Right kidney (tissue), 9 donors: Measurements from ENCODE around the gene VPS26B.
"Not testable (repeated sequence)": the region's sequence is repeated elsewhere in the genome, so short reads cannot be mapped to it uniquely, and the experiment has no call there.

Experiments
- DNase-seq: peaks from one replicate; pipeline ENCODE4 v3.0.0-alpha.2; 2016
- long read RNA-seq, 8 donors: transcript quantifications; one replicate each; lab custom pipeline, GENCODE V29; 2026

VPS26B gene
- long read RNA-seq, donor 1, transcript VPS26B-206 (2 exons, 2,073 nt): minor isoform, 5 of 24 reads
- long read RNA-seq, donor 1, transcript VPS26B-201 (6 exons, 3,691 nt): major isoform, 16 of 24 reads
- long read RNA-seq, donor 1, partial matches to known transcripts: 0 of 24 reads
- long read RNA-seq, donor 1, other reads (novel, unspliced or antisense): 0 of 24 reads
- long read RNA-seq, donor 2, transcript VPS26B-201 (6 exons, 3,691 nt): major isoform, 7 of 15 reads
- long read RNA-seq, donor 2, partial matches to known transcripts: 5 of 15 reads
- long read RNA-seq, donor 2, other reads (novel, unspliced or antisense): 0 of 15 reads
- long read RNA-seq, donor 3, transcript VPS26B-201 (6 exons, 3,691 nt): major isoform, 9 of 15 reads
- long read RNA-seq, donor 3, partial matches to known transcripts: 0 of 15 reads
- long read RNA-seq, donor 3, other reads (novel, unspliced or antisense): 0 of 15 reads
- long read RNA-seq, donor 4, transcript VPS26B-206 (2 exons, 2,073 nt): minor isoform, 6 of 17 reads
- long read RNA-seq, donor 4, transcript VPS26B-201 (6 exons, 3,691 nt): major isoform, 10 of 17 reads
- long read RNA-seq, donor 4, partial matches to known transcripts: 0 of 17 reads
- long read RNA-seq, donor 4, other reads (novel, unspliced or antisense): 0 of 17 reads
- long read RNA-seq, donor 5, transcript VPS26B-206 (2 exons, 2,073 nt): minor isoform, 8 of 18 reads
- long read RNA-seq, donor 5, transcript VPS26B-201 (6 exons, 3,691 nt): major isoform, 9 of 18 reads
- long read RNA-seq, donor 5, partial matches to known transcripts: 0 of 18 reads
- long read RNA-seq, donor 5, other reads (novel, unspliced or antisense): 0 of 18 reads
- long read RNA-seq, donor 6, transcript VPS26B-206 (2 exons, 2,073 nt): minor isoform, 6 of 30 reads
- long read RNA-seq, donor 6, transcript VPS26B-201 (6 exons, 3,691 nt): major isoform, 12 of 30 reads
- long read RNA-seq, donor 6, partial matches to known transcripts: 12 of 30 reads
- long read RNA-seq, donor 6, other reads (novel, unspliced or antisense): 0 of 30 reads
- long read RNA-seq, donor 7, transcript VPS26B-206 (2 exons, 2,073 nt): minor isoform, 9 of 54 reads
- long read RNA-seq, donor 7, transcript VPS26B-201 (6 exons, 3,691 nt): major isoform, 15 of 54 reads
- long read RNA-seq, donor 7, partial matches to known transcripts: 29 of 54 reads
- long read RNA-seq, donor 7, other reads (novel, unspliced or antisense): 0 of 54 reads
- long read RNA-seq, donor 8, transcript VPS26B-201 (6 exons, 3,691 nt): major isoform, 11 of 22 reads
- long read RNA-seq, donor 8, partial matches to known transcripts: 7 of 22 reads
- long read RNA-seq, donor 8, other reads (novel, unspliced or antisense): 0 of 22 reads

DNA sequence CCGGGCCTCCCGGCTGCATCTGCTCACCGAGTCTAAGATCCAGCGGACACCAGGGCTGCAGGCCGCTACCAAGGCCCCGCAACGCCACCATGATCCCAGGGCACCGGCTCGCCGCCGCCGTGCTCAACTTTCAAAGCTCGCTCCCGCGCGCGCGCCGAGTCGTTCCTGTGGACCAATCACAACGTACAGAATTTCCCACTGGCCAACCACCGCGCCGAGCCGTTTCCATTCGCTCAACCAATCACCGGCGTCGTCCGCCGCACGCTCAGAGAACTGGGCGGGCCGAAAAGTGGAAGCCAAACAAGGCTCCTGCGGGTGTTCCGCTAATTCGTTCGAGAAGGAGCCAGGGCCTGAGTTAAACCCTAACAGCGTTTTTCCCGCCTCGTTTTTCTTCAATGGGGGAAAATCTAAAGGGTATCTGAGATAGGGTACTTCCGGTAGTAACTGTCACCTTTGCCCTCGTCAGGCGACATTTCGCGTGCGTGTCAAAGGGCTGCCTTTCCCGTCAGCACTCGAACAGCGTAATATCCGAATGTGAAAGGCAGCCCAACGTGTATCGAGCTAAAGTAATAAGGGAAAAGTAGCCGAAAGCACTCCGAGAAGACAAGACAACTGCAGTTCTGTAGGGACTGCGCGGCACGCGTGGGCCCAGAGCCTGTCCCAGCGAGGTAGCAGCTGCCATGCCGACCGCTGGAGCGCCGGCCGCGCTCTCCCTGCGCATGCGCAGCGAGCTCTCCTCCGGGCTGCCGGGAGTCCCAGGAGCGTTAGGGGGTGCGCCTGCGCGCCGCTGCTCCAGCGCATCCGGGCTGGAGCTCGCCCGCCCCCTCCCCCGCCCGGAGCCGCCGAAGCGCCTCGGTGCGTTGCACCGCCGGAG is at the start of gene VPS26B, which contains the start of gene NCAPD3:
VPS26B (plus strand) TSS at position 836 of the 874 bp plus-strand sequence. CDS start 452 bp downstream, outside the sequence.
NCAPD3 (minus strand) TSS at position 132 of the 874 bp plus-strand sequence; CDS start at position 91, 41 bp downstream.
- peak; percentile 99 for DNase-seq

DNA sequence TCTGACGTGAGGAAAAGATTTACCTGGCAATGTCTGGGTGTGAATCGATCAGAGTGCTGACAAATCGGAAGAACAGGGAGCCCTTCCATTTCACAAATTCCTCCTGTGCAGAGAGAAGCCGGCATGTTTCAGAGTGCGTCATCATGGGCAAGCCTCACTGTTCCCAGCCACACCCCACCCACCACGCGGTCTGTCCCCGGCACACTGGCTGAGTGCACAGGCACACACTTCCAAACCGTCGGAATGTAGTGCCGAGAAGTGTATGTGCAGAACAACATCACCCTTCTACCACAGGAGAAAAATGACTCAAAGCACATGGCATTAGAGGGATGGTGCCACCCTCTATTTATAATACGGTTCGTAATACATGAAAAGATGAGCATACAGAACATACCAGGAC is 48.2 kb upstream of the VPS26B start:
- no peak for DNase-seq

DNA sequence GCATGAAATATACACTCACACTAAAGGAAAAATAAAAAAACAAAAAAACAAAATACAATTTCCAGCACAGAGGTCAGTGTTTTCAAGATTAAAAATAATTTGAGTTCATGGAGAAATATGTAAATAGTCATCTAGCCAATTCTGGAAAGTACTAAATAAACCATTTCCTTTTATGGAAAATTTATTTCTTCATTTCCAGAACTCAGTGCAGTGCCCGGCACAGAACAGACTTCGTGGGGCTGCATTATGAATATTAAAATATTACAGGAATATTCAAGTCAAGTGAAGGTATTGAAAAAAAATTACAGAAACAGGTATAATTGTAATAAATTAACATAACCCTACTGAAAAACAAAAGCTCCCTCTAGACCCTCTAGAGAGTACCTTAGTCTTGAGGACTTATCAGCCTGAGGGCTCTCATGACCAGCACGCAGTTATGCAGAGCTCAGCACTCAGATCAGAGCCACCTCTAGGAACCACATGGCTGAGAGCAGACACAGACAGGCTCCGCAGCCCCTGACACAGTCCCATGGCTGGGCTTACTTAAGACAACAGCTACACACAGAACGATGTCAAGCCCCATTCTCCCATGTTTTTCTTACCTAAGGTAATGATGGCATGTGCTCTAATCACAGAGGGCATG is 46.3 kb upstream of the VPS26B start:
- DNase-seq: no peak

DNA sequence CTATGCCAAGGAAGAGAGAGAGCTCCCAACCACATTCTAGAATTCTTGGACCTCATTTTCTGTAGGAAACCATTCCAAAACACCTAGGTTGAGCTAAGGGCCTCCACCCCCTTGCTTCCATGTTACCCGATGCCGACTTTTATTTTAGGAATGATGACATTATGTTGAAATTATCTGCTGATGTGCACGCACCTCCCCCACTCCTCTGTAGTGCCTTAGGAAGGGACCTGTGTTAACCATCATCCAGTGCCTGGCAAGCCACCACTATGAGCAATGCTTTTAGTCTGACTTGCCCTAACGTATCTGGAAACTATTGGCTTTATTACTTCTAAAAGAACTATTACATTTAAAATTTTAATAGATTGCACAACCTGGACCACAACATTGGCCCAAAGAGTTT is 42.8 kb upstream of the VPS26B start:
- DNase-seq: no peak

DNA sequence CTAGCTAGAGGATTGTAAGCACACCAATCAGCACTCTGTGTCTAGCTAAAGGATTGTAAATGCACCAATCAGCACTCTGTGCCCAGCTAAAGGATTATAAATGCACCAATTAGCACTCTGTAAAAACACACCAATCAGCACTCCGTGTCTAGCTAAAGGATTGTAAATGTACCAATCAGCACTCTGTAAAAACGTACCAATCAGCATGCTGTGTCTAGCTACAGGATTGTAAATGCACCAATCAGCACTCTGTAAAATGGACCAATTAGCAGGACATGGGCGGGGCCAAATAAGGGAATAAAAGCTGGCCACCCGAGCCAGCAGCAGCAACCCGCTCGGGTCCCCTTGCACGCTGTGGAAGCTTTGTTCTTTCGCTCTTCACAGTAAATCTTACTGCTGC is 36.4 kb upstream of the VPS26B start:
- not testable (repeated sequence) for DNase-seq

DNA sequence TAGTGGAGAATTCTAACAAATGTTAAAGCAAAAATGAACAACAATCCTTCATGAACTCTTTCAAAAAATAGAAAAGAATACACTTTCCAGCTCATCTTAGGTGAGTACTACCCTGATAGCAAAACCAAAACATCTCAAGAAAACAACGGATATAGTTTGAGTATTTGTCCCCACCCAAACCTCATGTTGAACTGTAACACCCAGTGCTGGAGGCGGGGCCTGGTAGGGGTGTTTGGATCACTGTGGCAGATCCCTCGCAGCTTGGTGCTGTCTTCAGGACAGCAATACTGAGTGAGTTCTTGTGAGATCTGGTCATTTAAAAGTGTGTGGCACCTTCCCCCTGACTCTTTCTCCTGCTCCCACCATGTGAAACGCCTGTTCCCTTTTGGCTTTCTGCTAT is 27.7 kb upstream of the VPS26B start:
- no peak for DNase-seq

DNA sequence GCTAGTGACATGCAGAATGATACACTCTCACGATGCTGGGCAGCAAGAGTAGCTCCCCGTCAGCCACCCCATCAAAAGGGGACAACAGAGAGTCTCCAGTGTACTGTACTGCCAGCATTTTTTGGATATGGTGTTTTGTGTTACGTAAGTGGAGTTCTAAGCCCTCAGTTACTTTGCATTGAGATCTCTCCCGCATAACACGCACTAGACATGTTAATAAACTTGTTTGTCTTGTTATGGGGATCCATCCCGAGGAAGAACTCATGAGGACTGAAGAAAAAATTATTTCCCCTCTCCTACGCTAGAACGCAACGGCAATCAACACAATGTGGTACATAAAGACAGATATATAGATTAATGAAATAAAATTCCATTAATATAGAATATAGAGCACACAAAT is 24.9 kb upstream of the VPS26B start:
- DNase-seq: no peak

DNA sequence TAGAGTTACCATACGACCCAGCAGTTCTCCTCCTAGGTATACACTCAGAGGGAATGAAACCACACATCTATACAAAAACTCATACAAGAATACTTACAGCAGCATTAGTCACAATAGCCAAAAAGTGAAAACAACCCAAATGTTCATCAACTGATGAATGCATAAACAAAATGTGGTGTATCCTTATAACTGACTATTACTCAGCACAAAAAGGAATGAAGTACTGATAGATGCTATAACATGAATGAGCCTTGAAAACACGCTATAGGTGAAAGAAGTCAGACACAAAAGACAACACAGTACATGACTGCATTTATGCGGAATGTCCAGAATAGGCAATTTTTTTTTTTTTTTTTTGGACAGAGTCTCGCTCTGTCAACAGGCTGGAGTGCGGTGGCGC is 23.8 kb upstream of the VPS26B start:
- DNase-seq: no peak

DNA sequence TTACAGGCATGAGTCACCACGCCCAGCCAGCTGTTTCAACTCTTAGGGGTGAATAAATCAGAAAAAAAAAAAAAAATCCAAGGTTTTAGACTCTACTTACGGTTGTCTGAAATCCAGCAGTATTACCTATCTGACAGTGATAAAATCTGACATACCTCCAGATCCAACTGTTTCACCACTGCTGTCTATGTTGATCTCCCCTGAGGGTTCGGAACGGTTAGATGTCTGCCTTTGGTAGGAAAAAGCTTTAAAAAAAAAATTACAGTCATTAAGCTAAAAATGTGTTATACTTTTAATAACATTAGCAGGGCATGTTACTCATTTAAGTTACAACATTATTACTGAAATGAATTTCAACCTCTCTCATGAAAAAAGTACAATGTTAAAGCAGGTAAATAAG is 21.8 kb upstream of the VPS26B start:
- no peak for DNase-seq

DNA sequence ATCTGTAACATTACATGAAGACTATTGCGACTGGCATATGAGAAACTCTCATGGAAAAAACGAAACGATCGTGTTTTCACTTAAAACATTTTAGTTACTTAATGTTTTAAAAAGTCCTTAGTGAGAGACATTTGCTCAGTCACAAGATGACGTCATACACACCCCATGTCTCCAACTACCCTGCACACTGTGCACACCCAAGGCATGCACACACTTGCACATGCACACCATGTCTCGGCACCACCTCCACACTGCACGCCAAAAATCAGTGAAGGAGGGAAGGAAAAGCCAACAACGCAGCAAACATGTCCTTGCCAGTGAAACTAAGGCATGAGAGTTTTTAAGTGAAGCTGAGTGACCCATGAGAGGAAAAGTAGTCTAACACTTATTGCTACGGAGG is 18.7 kb upstream of the VPS26B start:
- no peak for DNase-seq

DNA sequence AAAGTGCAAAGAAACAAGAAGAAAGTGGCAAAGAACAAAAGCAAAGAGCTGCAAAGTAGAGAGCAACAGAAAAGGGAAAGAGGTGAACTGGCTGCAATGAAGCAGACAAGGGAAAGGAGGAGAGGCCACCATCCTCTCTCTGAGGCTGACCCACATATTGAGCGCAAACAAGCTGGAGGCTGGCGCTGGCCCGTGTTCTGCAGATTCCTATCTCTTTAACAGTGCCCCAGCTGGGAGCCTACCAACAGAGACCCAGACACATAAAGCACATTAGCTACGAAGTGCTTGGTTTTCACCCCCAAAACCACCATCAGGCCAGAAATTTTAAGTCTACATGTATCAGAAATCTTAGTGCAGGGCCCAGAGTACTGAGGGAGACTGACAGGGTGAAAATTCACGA is 18.3 kb upstream of the VPS26B start:
- no peak for DNase-seq

DNA sequence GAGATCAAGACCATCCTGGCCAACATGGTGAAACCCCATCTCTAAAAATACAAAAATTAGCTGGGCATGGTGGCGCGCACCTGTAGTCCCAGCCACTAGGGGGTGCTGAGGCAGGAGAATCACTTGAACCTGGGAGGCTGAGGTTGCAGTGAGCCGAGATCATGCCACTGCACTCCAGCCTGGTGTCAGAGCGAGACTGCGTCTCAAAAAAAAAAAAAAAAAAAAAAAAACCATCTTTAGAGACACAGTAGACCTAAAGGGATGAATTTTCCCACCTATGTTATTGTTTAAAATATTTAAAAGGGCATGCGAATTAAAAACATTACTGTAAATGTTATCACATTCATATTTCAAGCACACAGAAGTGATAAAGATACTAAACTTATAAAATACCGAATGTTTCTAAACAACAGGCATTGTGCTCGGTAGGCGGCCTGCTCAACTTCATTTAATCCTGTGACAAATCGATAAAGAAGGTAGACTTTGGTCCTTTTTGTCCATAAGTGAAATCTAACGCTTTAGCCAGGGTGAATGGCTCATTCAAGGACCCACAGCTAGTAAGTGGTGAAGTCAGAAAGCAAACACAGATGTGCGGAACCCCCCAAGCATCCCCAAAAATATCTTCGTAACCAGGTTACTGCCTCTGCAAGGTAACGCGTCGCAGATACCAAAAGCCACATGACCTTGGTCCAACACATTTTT is 16.8 kb upstream of the VPS26B start:
- no peak for DNase-seq

DNA sequence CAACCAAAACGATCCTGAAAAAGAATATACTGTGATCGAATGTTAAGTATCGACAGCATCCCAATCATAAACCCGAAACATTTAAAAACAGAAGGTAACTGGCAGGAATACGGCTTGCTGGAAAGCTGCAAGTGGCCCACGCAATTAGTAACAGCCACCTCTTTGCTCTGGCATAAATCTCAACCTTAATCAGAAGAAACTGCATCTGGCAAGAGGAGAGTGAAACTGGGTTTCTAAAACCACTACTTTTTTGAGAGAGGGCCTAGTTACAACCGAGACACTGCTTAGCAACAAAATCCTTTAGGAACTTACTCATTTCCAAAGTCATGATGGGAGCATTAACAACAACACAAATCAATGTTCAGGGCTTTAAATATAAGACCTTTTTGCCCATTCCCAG is 8.6 kb upstream of the VPS26B start:
- no peak for DNase-seq

DNA sequence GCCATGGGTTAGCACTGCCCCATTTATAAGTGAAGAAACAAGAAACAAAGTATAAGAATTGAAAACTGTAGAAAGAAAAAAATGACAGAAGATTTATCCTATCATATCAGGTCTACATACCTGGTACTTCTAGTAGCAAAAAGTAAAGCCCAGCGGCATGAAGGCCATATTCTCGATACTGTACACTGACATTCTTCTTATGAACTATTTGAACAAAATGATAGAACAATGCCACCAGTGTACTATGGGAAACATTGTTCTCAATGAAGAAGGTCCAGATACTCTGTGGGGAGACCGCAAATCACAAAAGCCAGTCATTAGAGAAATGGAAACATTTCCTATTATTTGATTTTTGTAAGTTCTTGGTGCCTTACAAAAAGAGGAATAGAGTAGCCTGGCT is 7.7 kb upstream of the VPS26B start:
- DNase-seq: no peak

DNA sequence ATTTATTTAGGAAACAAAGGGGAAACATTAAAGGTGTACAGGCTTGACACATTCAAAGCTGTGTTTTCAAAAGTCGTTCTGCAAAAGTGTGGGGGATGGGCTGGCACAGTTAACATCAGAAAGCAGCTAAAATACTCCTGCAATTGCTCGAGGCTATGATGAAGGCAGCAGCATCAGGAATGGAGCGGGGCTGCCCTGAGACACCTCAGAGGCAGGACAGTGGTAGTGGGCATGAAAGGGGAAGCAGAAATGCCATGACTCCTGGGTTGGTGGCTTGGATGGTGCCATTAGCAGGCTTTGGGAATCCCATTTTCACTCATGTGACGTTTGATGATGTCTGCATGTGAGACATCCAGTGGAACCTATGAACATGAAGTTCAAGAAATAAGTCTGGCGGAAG is 1.4 kb upstream of the VPS26B start:
- DNase-seq: peak; percentile 15

DNA sequence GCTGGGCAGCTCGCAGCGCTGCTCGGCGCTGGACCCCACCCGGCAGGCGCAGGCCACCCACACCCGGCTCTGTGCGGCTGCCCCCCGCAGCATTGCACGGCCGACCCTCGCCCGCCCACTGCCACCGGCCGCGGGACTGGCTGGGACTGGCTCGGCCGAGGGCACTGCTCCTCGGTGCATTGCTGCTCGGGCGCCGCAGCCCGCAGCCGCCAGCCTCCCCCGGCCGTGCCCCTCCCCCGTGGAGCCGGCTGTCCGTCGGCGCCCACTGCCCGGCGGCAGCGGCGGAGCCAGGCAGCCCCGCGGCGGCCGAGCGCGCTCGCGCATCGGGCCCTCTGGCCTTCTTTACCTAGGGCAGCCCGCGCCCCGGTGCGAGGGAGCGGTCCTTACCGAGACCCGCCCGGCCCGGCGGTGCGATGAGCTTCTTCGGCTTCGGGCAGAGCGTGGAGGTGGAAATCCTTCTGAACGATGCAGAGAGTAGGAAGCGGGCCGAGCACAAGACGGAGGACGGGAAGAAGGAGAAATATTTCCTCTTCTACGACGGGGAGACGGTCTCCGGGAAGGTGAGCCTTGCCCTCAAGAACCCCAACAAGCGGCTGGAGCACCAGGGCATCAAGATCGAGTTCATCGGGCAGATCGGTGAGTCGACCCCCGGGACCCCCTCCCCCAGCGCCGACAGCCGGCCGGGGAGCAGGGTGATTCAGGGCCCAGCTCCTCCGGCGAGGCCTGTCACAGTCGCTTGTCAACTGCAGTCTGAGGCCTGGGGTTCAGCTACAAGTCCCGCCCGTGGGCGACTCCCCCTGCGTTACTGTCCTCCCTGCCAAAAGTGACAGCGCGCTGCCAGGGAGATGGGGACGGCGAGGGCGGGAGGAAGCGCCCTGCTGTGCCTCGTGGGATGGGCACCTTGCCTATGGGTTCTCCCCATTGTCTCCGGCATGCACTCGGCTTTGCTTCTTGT is 516 bp downstream of the VPS26B start:
- DNase-seq: peak; percentile 93

DNA sequence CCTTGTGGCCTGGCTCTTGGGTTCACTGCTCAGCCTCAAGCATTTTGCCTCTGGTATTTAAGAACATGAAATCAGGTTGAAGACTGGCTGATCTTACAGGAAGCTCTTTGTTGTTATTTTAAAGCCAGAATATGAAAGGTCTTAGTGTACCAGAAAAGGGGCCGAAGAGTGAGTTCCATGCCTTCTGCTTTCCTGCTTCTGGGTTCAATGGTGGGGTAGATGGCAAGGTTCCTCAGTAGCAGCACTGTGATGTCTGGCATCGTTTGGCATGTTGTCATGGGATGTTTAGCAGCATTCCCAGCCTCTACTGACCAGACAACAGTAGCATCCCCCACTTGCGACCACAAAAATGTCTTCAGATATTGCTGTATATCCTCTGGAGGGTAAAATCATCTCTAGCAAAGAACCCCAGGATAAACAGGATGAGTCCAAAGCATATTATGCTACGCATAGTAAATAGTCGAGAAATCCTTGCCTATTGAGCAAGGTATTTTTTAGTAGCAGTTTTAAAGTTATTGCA is 2.4 kb downstream of the VPS26B start:
- DNase-seq: no peak

DNA sequence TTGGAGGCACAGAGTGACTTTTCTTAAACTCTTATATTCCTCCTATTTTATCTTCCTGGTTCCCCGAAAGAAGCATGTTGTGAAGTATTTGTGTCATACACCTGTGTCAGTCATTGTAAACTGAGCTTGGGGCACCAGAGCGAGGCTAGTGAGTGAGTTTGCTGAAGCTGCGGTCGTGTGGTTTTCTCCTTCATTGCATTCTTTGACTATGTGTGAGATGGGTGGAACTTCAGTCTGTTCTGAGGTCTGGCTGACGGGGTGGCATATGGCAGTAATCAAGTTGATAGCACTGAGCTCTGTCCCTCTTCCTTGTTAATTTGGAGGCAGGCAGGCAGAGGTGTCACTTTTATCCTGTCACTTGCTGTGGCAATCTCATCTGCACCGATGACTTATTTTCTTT is 4.2 kb downstream of the VPS26B start:
- no peak for DNase-seq
